SKM-1 (cell line): ENCODE results near the gene SYCE3.

Experiments
- DNase-seq: peaks from one replicate; lab custom pipeline; 2025; ENCODE audit not compliant: unreplicated experiment; lab: John Stamatoyannopoulos, UW

SYCE3 gene

GRCh38 chr22:50576806-50577696 lies 14.3 kb upstream of the SYCE3 start:
- no peak for DNase-seq

DNA sequence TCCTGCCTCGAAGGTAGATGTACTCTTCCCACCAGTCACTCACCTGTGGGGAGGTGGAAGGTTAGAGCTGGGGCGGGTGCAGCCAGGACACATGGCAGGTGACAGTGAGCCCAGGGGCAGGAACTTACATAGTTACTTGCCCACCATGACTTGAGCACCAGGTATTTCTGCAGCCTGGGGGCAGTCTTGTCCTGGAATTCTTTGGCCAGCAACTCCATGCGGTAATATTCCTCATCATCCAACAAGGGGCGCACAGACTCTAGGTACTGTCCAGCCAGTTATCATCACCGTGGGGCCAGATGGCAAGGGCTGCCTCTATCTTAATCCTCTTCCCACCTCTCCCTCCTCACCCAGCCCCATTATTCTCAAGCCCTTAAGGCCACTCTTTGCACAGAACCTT lies 13.4 kb upstream of the SYCE3 start:
- no peak for DNase-seq

DNA sequence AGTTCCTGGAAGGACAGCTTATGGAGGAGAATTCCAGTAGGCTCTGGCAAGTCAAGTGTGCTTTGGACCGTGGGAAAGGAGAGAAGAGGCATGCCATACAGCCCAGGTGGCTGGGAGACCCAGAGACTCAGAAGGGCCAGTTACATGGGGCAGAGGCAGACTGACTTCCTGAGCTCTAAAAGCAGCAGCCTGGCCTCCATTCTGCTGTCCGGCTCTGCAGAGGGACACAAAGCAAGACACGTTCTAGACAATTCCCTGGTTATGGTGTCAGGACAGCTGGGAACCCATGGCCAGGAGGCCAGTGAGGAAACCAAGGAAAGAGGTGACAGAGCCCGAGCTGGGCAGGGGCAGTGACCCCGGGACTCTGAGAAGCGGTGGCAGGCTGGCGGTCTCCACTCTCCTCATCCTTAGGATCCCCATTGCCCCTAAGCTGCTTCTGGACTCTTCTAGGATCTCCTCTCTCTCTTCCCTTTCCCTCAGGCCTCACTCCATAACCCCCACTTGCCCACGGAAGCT lies 12.8 kb upstream of the SYCE3 start:
- DNase-seq = no peak

GRCh38 chr22:50574383-50574755 lies 11.7 kb upstream of the SYCE3 start:
- DNase-seq = no peak

GRCh38 chr22:50573491-50574382 lies 11.0 kb upstream of the SYCE3 start:
- DNase-seq = no peak

GRCh38 chr22:50572965-50573364 lies 10.2 kb upstream of the SYCE3 start:
- no peak for DNase-seq

- no peak for DNase-seq
Measured at GRCh38 chr22:50571264-50572175, 8.8 kb upstream of the SYCE3 start.

DNA sequence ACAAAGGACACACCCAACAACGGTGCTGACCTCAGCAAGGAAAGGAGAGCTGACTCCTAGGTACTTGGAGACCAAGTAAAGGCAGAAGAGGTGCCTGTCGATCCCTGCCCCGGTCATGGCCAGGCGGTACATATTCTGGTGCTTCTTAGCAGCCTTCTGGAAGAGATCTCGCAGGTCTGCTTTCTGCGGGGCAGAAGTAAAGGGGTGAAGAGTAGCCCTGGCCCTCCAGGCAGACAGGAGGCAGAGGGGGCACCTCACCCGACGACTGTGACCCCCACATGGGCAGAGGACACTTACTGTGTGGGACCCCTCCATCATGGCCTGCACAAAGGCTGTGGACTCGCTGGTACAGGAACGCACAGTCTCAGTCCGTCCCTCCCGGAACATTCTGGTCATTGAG lies 8.1 kb upstream of the SYCE3 start:
- no peak for DNase-seq

DNA sequence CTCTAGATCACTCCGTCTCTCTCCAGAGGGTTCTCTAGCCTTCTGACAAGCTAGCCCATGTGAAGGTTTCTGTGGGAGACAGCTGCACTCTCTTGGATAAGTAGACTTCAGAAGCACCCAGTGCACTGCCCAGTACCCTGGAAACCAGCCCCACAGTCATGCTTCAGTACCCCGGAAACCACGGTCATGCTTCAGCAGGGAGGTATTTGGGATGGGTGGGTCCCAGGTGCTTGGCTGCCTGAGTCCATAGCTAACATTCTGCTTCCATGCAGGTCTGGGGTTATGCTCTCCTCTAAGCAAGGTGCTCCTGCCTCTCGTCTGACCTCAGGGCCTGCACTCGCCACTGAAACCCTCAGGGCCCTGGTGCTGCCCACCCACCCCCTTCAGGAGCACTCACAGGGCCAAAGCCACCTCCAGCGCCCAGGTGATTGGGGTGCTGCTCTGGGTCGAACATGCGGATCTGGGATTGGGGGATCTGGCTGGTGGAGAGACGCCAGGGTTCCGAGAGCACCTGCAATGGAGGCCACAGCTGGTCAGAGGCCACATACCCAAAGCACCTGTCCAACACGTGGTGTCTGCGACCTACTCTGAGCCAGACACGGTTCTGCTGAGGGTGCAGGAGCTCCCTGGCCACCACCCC lies 7.3 kb upstream of the SYCE3 start:
- no peak for DNase-seq

DNA sequence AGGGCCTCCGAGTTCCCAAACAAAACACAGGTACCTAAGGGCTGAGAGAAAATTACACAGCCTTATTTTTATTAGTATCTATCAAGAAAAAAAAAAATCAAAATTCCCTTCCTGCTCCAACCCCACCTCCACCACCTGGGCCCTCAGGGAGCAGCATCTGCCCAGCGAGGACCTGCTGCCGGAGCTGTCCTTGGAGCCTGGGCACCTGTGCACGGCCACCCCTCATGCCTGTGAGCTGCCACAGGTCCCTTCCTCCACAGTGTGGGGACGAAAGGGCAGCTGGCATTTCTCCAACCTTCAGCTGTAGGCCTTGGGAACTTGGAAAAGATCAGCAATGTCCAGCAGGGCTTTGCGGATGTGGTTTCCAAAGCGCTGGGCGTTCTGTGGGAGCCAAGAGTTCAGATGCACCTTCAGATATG lies 6.3 kb upstream of the SYCE3 start:
- no peak for DNase-seq

DNA sequence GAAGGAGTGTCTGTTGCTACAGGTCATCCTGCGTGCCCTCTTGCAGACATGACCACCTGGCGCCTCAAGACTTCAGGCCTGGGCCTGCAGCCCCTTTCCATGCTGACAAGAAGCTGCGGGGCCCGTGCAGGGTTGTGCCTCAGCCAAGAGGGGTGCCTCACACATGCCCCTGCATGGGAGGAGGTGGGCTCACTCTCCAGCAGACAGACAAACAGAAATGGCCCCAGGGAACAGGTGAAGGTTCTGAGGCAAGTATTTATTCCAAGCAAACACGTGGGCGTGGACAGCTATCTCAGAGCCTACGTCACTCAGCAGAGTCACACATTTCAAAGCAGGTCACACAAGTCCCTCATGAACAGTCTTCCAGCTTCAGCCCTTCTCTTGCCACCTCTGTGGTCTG lies 5.9 kb upstream of the SYCE3 start:
- DNase-seq = no peak

DNA sequence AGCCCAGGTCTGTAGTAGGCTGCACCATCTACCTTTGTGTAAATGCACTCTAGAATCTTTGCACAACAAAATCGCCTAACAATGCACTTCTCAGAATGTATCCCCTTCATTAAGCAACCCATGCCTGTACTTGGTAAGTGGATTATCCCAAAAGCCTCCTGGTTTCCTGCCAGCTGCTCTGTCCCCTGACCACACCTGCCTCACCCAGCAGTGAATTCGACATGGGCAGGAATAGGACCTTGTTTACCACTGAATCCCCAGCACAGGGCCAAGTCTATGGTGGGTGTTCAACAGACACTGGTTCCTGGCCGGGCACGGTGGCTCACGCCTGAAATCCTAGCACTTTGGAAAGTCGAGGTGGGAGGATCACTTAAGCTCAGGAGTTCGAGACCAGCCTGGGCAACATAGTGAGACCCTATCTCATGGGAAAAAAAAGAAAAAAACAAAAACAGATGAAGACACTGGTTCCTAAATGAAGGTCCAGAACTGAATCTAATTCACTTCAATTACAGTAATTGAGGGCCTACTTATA lies 5.1 kb upstream of the SYCE3 start:
- no peak for DNase-seq

- DNase-seq = no peak
Measured at GRCh38 chr22:50564289-50564688, 1.6 kb upstream of the SYCE3 start.

DNA sequence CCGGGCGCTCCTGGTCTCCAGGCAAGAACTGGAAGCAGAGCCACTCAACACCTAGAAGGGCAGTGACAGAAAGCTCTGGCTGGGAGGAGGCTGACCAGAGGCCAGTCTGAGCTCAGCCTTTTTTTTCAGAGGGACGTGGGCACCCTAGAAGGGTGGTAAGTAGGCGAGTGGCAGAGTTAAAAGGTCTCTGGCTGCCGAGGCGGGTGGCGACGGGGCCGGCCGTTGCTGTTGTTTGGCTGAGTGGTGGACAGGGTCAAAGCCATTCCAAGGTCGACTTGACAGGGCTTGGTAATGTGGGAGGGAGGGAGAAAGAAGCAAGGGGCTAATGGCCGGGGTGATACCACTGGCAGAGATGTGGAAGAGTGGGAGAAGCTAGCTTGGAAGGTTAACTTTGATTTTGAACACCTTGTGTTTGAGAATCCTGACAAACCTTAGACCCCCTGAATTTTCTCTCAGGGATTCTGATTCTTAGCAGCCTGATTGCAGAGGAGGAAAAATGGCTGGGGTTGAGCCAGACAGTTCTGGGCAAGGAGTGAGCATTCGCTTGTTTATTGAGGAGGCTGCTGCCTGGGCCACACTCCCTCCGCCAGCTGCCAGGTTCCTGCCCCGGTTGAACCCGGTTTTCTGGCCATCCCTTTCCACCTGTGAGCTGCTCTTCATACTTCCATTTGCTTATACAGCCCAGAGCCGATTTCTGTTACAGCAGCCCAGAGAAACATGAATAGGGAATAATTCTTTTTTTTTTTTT lies 868 bp upstream of the SYCE3 start:
- DNase-seq = no peak

DNA sequence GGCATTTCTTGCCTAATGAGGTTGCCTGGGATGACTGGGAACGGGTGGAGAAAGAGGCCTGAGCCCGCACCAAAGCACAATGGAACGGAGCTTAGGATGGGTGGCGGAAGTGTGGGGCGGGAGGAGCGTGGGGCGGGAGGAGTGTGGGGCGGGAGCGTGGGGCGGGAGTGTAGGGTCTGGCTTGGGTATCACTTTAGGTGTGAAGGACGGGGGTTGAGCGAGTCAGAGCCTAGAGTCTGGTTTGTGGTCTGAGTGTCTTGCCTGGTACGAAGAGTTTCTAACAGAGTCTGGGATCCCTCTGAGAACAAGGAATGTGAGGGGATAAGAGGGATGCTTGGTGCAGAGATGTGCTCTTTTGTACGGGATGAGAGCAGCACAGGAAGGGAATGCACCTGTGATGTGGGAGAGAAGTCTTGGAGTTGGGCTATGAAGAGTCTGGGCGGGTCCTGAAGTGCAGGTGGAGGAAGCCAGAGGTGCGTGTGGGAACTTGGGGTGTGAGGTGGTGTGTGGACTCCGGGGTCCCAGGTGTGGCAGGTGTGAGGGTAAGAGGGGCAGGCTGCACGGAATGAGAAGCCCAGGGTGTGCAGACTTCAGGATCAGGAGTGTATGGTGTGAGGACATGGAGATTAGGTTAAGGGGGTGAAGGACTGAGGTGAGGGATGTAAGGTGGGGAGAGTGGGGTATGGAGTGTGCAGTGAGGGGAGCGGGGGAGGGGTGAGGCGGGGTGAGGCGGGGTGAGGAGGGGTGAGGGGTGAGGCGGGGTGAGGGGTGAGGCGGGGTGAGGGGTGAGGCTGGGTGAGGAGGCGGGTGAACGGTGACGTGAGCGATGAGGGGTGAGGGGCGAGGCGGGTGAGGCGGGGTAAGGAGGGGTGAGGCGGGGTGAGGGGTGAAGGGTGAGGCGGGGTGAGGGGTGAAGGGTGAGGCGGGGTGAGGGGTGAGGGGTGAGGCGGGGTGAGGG lies 1.0 kb downstream of the SYCE3 start:
- no peak for DNase-seq

GRCh38 chr22:50560034-50560433 lies 2.7 kb downstream of the SYCE3 start:
- no peak for DNase-seq

DNA sequence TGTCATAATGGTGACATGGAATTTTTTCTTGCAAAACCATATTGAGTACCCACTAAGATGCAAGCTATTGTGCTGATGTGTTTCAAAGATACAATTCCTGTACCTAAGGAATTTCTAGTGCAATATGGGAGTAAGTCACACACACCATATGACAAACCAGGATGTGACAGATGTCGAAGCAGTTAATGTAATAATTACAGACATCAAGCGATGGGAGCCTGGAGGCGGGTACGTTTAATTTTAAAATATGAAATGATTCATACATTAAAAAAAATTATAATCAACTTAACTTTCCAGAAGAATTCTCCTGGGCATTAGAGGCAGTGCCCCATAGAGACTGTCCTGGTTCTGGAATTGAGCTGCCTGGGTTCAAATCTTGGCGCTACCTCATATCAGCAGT lies 6.0 kb downstream of the SYCE3 start:
- no peak for DNase-seq

GRCh38 chr22:50553310-50553709 lies 9.4 kb downstream of the SYCE3 start:
- no peak for DNase-seq
